ENCODE measurements around the gene CNKSR3.
A peak's percentile ranks its signal among the peaks of the same experiment; 100 is the strongest.

The CNKSR3 gene

GRCh38 chr6:154371281-154371680 is 139.2 kb downstream of the CNKSR3 start:
- DNase-seq, result no peak
- intact Hi-C loops (cut with DNase I), result no loop called here

- DNase-seq, result peak in 33 of 42 donors; percentile 18 to 77 (median 48)
These were observed 139.9 kb downstream of the CNKSR3 start for GRCh38 chr6:154370545-154370944.

GRCh38 chr6:154367839-154368695 is 142.4 kb downstream of the CNKSR3 start:
- intact Hi-C loops (cut with DNase I), result no loop called here
- no peak for DNase-seq

More at GRCh38 chr6:154370545-154370944, 139.9 kb downstream of the CNKSR3 start:
- intact Hi-C loops (cut with DNase I), result no loop called here

GRCh38 chr6:154367336-154367735 is 143.1 kb downstream of the CNKSR3 start:
- DNase-seq, result no peak
- intact Hi-C loops (cut with DNase I), result no loop called here

- intact Hi-C loops (cut with DNase I), result no loop called here
- no peak for DNase-seq
These were observed 146.7 kb downstream of the CNKSR3 start for GRCh38 chr6:154363821-154364220.

GRCh38 chr6:154361476-154361875 is 149.0 kb downstream of the CNKSR3 start:
- no peak for DNase-seq
- intact Hi-C loops (cut with DNase I), result no loop called here

GRCh38 chr6:154360476-154360875 is 150.0 kb downstream of the CNKSR3 start:
- intact Hi-C loops (cut with DNase I), result no loop called here

GRCh38 chr6:154359679-154360078 is 150.8 kb downstream of the CNKSR3 start:
- no peak for DNase-seq
- intact Hi-C loops (cut with DNase I), result no loop called here

More at GRCh38 chr6:154360476-154360875, 150.0 kb downstream of the CNKSR3 start:
- no peak for DNase-seq

- intact Hi-C loops (cut with DNase I), result no loop called here
These were observed 151.3 kb downstream of the CNKSR3 start for GRCh38 chr6:154359161-154359574.

GRCh38 chr6:154358019-154358545 is 152.4 kb downstream of the CNKSR3 start:
- peak in 1 of 42 donors; percentile 24 for DNase-seq
- intact Hi-C loops (cut with DNase I), result no loop called here

More at GRCh38 chr6:154359161-154359574, 151.3 kb downstream of the CNKSR3 start:
- peak in 5 of 42 donors; percentile 8 to 52 (median 18) for DNase-seq

GRCh38 chr6:154356690-154357089 is 153.8 kb downstream of the CNKSR3 start, which contains the start of gene IPCEF1:
Gene IPCEF1, minus strand, starts transcription at chr6:154356803. Its CDS starts 90,856 bp downstream, at chr6:154265947.
- peak in 1 of 42 donors; percentile 42 for DNase-seq
- intact Hi-C loops (cut with DNase I), result no loop called here

- intact Hi-C loops (cut with DNase I), result no loop called here
- DNase-seq, result no peak
These were observed 154.4 kb downstream of the CNKSR3 start for GRCh38 chr6:154356113-154356512.

- no peak for DNase-seq
- intact Hi-C loops (cut with DNase I), result no loop called here
These were observed 156.2 kb downstream of the CNKSR3 start for GRCh38 chr6:154354265-154354777.

- intact Hi-C loops (cut with DNase I), result no loop called here
- no peak for DNase-seq
These were observed 156.9 kb downstream of the CNKSR3 start for GRCh38 chr6:154353626-154354025.

- DNase-seq, result no peak
- intact Hi-C loops (cut with DNase I), result no loop called here
These were observed 157.4 kb downstream of the CNKSR3 start for GRCh38 chr6:154352898-154353585.

GRCh38 chr6:154350293-154350692 is 160.2 kb downstream of the CNKSR3 start:
- peak in 1 of 42 donors; percentile 43 for DNase-seq

GRCh38 chr6:154347981-154348380 is 162.5 kb downstream of the CNKSR3 start:
- intact Hi-C loops (cut with DNase I), result no loop called here
- no peak for DNase-seq

More at GRCh38 chr6:154350293-154350692, 160.2 kb downstream of the CNKSR3 start:
- intact Hi-C loops (cut with DNase I), result no loop called here

- intact Hi-C loops (cut with DNase I), result no loop called here
- DNase-seq, result no peak
These were observed 164.7 kb downstream of the CNKSR3 start for GRCh38 chr6:154345811-154346210.

GRCh38 chr6:154343473-154344308 is 166.8 kb downstream of the CNKSR3 start:
- intact Hi-C loops (cut with DNase I), result no loop called here
- peak in 5 of 42 donors; percentile 8 to 25 (median 13) for DNase-seq

Measured in head of caudate nucleus (tissue), 42 donors.